Panc1 (cell line): ENCODE measurements around the gene SPEF1. TPM values are rescaled to one million over a fixed set of nuclear protein-coding genes. Genes with fewer than 3 reads are reported as not detected.
A peak's percentile ranks its signal among the peaks of the same experiment; 100 is the strongest.

ENCODE experiments used
- ATAC-seq: fragments of 200-7000 bp; cut with Tn5 transposase; 2 replicates; pipeline ENCODE4 v1.9.1; 2020; ENCODE audit warnings: mild to moderate bottlenecking, moderate library complexity
- BruUV-seq: library from RNA; stranded (reverse); fragments of 400-500 nt; replicated peaks from 2 replicates; lab custom pipeline; 2021; lab: Mats Ljungman, UMichigan
- CTCF ChIA-PET: fragments of 300-600 bp; sonication (Branson Sonifier 250); formaldehyde crosslinking; loops from one replicate; lab custom pipeline; 2022; ENCODE audit warnings: antibody characterized with exemption; lab: Charles Lee
- POLR2A ChIA-PET: fragments of 300-600 bp; sonication (Branson Sonifier 250); formaldehyde crosslinking; loops from one replicate; lab custom pipeline; 2022; ENCODE audit warnings: antibody characterized with exemption; lab: Charles Lee
- DNase-seq: peaks from one replicate; pipeline ENCODE4 v3.0.0-alpha.2; 2010; ENCODE audit warnings: low read depth, low spot score
- H3K27ac ChIP-seq: 2 replicates; pipeline ENCODE4 v1.5.1; 2011; ENCODE audit warnings: mild to moderate bottlenecking, low read length, inconsistent platforms
- H3K27me3 ChIP-seq: fragments of 200-500 bp; sonication (Bioruptor generic); 2 replicates; pipeline ENCODE4 v1.6.0; 2014; ENCODE audit warnings: low read length, inconsistent platforms; ENCODE audit not compliant: control insufficient read depth, insufficient read depth
- H3K36me3 ChIP-seq: fragments of 200-500 bp; sonication (Bioruptor generic); 2 replicates; pipeline ENCODE4 v1.5.1; 2014; ENCODE audit warnings: inconsistent platforms, mild to moderate bottlenecking, low read length, moderate library complexity; ENCODE audit not compliant: control insufficient read depth, insufficient read depth
- H3K4me1 ChIP-seq: 2 replicates; pipeline ENCODE4 v1.5.1; 2011; ENCODE audit warnings: inconsistent platforms, mild to moderate bottlenecking, low read length, moderate library complexity; ENCODE audit not compliant: control insufficient read depth, insufficient read depth
- H3K4me3 ChIP-seq, 2 experiments: 2 replicates each; pipeline ENCODE4 v1.5.1; 2011 to 2012; ENCODE audit warnings: low read depth in 2 of 2, low read length in 2 of 2, mild to moderate bottlenecking in 2 of 2, inconsistent platforms in 1 of 2, moderate library complexity in 1 of 2
- H3K9me3 ChIP-seq: fragments of 200-500 bp; sonication (Bioruptor generic); 2 replicates; pipeline ENCODE4 v1.5.1; 2014; ENCODE audit warnings: low read depth, mild to moderate bottlenecking, inconsistent platforms, low read length, moderate library complexity; ENCODE audit not compliant: control insufficient read depth, insufficient read depth
- CTCF ChIP-seq: fragments of 450-650 bp; IDR thresholded peaks from 2 replicates; pipeline ENCODE4 v1.5.1; 2017; ENCODE audit warnings: mild to moderate bottlenecking
- POLR2AphosphoS5 ChIP-seq: IDR thresholded peaks from 2 replicates; pipeline ENCODE4 v1.6.1; 2012; ENCODE audit warnings: mild to moderate bottlenecking, low read depth, low read length, moderate library complexity
- REST ChIP-seq, 2 experiments: IDR thresholded peaks; 2 replicates each; pipeline ENCODE4 v1.6.1; 2011 to 2012; ENCODE audit warnings: low read depth in 2 of 2, control low read depth in 1 of 2, low read length in 1 of 2, mild to moderate bottlenecking in 1 of 2, moderate library complexity in 1 of 2; ENCODE audit not compliant: insufficient read depth in 1 of 2
- SIN3A ChIP-seq: IDR thresholded peaks from 2 replicates; pipeline ENCODE4 v1.6.1; 2012; ENCODE audit warnings: low read depth, mild to moderate bottlenecking, low read length, moderate library complexity, borderline replicate concordance; ENCODE audit not compliant: insufficient read depth
- TCF7L2 ChIP-seq: IDR thresholded peaks from 2 replicates; pipeline ENCODE4 v1.6.1; 2011; ENCODE audit warnings: mild to moderate bottlenecking, low read depth, low read length, inconsistent platforms
- in situ Hi-C: cut with HindIII; loops from 2 replicates; pipeline ENCODE4 v1.10.0; 2016; ENCODE audit warnings: low sequenced_read_pairs, low pct_unique_long_range_greater_than_20kb
- intact Hi-C: fragments of 100-400 bp; cut with micrococcal nuclease; formaldehyde crosslinking; loops from one replicate; pipeline ENCODE4 v1.10.0; 2022; ENCODE audit not compliant: unreplicated experiment
- total RNA-seq: library from RNA; stranded (reverse); gene quantifications from one replicate; pipeline ENCODE4 v1.2.1, GENCODE V29; 2021; ENCODE audit not compliant: unreplicated experiment

Gene SPEF1
- total RNA-seq, 1 experiment from 2014 or later: 0.41 TPM

- intact Hi-C loops (no loop called here), in situ Hi-C loops (no loop called here)
- TF ChIP-seq SIN3A (no peak), POLR2AphosphoS5 (peak; percentile 30; the same call in 1 of the 2 replicates), REST (IDR thresholded peaks at IDR 0.05; ENCODE audit: insufficient read depth in 1 of 2, low read depth in 2 of 2, low read length in 1 of 2) (peak in 1 of 2 experiments; percentile 54; a peak in 3 of 4 replicates)
- BruUV-seq: TSS peak; percentile 100
- DNase-seq (no peak), ATAC-seq (no peak)
- H3K27me3 ChIP-seq: no peaks in the 10 kb centered on the region
- CTCF ChIA-PET: interaction anchor here (1.0 kb wide), 1 partner anchor 73 kb away, joined by 3 read pairs; no protein-coding TSS in a partner anchor
- peak overlapping the region; percentile 87 for H3K27ac ChIP-seq
- POLR2A ChIA-PET: no interaction called here
- peaks cover 21% of the 10 kb centered on the region for H3K4me1 ChIP-seq
- peak overlapping the region; percentile 65 to 75 for H3K4me3 ChIP-seq
- no peaks in the 10 kb centered on the region for H3K9me3 ChIP-seq
- no peaks in the 10 kb centered on the region for H3K36me3 ChIP-seq
These were observed 3.1 kb upstream of the SPEF1 start for GRCh38 chr20:3784216-3784853.

GRCh38 chr20:3783511-3784195, 2.4 kb upstream of the SPEF1 start:
- TF ChIP-seq SIN3A (no peak), TCF7L2 (no peak), REST (IDR thresholded peaks at IDR 0.05; ENCODE audit: insufficient read depth in 1 of 2, low read depth in 2 of 2, low read length in 1 of 2) (no peak), POLR2AphosphoS5 (no peak), CTCF (no peak)
- no TSS peak for BruUV-seq
- DNase-seq (no peak), ATAC-seq (no peak)
- Histone ChIP-seq H3K27ac (no peak overlapping the region), H3K4me3 (no peak overlapping the region), H3K27me3 (no peaks in the 10 kb centered on the region), H3K4me1 (peaks cover 21% of the 10 kb centered on the region), H3K36me3 (no peaks in the 10 kb centered on the region), H3K9me3 (no peaks in the 10 kb centered on the region)
- ChIA-PET CTCF (interaction anchor here (1.0 kb wide), 1 partner anchor 72 kb away, joined by 3 read pairs; no protein-coding TSS in a partner anchor), POLR2A (interaction anchor here (0.5 kb wide), 1 partner anchor 102 kb away, joined by 4 read pairs; no protein-coding TSS in a partner anchor)
- in situ Hi-C loops: no loop called here
- intact Hi-C loops: no loop called here
